HG02970 (cell line): ENCODE data around the gene MATN4.

ENCODE experiments used
- ATAC-seq: cut with Tn5 transposase; IDR thresholded peaks from one replicate; pipeline ENCODE4 v1.9.1; 2021; ENCODE audit warnings: mild to moderate bottlenecking, moderate library complexity, moderate number of reproducible peaks; ENCODE audit not compliant: unreplicated experiment, low FRiP score

Gene MATN4

DNA sequence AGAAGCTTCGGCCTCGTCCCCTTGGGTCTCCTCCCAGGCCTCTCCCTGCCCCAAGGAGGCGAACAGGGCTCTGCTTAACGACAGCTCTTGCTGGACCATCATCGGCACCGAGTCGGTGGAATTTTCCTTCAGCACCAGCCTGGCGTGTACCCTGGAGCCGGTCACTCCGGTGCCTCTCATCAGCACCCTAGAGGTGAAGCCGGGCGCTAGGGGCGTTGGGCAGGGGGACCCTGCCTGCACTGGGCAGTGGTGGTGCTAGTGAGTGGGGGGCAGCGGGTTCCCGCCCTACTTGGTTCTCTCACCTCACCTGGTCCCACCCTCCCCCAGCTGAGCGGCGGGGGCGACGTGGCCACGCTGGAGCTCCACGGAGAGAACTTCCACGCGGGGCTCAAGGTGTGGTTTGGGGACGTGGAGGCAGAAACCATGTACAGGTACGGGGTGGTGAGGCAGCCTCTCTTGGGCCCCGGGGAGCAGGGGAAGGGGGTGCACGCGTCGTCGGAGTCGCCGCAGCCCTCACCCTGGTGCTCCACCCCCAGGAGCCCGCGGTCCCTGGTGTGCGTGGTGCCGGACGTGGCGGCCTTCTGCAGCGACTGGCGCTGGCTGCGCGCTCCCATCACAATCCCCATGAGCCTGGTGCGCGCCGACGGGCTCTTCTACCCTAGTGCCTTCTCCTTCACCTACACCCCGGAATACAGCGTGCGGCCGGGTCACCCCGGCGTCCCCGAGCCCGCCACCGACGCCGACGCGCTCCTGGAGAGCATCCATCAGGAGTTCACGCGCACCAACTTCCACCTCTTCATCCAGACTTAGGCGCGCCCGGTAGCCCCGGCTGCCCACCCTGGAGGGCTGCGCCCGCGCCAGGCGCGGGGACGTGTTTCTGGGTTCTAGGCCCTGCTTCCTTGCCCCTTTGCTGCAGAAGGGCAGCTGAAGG, 8.3 kb upstream of the MATN4 start:
- ATAC-seq: no peak

DNA sequence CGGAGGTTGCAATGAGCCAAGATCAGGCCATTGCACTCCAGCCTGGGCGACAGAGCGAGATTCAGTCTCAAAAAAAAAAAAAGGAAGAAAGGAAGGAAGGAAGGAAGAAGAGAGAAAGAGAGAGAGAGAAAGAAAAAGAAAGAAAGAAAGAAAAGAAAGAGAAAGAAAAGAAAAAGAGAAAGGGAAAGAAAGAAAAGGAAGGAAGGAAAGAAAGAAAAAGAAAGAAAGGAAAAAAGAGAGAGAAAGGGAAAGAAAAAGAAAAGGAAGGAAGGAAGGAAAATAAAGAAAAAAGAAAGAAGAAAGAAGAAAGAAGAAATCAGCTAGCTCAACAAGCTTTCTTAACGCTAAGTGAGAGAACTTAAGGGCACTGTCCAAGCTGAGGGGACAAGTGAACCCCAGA, 7.6 kb upstream of the MATN4 start:
- no peak for ATAC-seq

DNA sequence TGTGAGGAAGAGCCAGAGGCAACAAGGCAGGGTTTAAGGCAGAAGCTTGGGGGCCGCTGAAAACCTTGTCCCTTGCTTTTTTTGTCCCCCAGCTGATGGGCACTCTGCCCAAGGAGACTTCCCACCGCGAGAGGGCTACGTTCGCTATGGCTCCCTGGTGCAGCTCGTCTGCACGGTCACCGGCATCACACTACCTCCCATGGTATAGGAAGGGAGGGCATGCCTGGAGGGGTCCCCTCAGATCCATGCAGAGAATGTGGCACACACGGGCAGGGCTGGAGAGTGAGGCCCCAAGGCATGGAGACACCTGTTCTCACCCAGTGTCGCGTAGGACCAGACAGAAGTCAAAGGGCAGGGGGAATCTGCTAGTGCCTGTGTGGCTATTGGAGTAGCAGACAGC, 5.8 kb upstream of the MATN4 start:
- no peak for ATAC-seq

DNA sequence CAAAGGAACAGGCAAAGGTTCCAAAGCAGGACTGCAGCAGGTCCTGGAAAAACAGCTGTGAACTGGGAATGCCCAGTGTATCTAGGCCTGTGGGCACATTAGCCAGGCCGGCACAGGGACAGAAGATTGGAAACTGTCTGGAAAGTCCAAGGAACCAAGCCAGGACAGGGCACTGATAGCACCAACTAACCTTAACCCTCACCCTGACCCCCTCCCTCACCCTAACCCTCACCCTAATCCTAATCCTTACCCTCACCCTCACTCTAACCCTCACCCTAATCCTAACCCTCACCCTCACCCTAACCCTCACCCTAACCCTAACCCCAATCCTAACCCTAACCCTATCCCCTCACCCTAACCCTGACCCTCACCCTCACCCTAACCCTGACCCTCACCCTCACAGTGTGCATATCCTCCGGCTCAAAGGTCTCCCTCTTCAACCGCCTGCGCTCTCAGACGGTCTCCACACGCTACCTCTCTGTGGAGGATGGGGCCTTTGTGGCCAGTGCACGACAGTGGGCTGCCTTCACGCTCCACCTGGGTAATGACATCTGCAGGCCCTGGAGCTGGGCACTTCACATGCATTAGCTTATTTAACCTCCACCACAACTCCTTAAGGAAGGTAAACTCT, 5.1 kb upstream of the MATN4 start:
- no peak for ATAC-seq

DNA sequence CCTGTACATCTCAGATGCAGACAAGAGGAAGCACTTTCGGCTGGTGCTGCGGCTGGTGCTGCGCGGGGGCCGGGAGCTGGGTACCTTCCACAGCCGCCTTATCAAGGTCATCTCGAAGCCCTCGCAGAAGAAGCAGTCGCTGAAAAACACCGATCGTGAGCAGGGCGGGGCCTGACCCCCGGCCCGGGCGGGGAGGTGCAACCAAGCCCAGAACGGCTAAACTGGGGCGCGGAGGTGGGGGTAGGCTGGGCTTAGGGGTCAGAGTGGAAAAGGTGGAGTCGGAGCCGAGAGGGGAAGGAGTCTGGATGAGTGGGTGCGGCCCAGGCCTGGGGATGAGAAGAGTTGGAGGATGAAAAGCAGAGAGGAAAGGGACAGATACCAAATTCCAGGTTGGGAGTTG, 4.1 kb upstream of the MATN4 start:
- ATAC-seq: no peak

DNA sequence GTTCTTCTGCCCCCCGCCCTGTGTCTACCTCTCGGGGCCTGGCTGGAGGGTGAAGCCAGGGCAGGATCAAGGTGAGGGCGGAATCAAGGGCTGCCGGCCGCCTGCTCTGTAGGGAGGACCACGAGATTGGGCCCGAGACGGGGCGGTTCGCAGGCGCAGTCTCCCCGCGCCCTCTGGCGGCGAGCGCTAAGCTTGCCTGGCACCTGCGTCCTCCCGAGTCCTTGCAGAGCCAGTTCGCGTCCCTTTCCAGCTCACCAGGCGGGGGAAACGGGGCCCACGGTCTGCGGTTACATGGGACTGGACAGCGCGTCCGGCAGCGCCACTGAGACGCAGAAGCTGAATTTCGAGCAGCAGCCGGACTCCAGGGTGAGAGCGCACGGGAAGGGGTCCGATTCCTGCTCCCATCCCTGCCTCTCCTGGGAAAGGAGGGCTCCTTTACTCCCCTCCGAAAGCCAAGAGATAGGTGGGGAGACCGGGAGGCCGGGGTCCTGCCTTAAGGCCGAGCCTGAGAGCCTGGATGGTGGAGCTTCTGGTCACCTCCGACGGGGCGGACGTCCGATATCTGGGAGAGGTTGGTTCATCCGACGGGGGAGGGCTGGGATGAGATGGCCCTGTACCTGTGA, 3.6 kb upstream of the MATN4 start:
- no peak for ATAC-seq

DNA sequence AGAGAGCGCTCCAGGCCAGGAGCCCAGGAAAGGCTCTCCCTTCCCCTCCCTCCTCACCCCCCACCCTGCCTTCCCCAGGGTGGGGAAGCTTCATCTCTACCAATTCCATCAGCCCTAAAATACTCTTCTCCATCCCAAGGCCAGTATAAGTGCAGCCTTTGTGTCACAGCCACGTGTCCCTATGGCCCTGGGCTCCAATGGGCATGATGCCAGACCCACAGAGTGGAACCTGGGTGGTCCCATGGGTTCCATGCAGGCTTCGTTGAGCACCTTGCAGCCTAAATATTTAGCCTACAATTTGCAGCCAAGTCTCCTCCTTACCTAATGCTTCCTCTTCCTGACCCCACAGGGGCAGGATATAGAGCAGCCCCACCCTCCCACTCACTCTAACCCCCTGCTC, 976 bp upstream of the MATN4 start:
- no peak for ATAC-seq

DNA sequence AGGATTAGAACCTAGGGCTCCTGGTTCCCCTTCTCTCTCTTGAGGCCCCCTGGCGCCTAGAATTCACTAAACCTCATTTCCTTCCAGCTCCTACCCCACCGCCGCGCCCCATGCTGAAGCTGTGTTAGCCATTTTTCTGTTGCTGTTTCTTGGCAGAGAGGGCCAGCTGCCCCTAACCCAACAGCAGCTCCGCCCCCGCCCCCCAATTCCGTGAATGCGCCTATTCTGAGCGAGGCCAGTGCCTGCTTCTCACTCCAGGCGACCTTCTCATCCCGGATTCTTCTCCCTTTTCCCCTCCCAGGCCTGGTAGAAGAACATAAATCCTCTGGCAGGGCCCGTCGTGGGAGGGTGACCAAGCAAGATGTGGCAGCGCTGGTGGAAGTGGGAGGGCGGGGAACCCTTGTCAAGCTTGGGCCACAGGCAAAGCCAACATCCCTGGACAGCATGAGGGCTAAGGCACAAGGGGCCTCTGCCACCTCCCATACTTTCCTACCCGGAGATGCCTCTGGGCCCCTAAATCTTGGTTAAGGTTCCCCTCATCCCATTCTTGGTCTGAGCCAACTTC, 941 bp downstream of the MATN4 start:
- no peak for ATAC-seq

DNA sequence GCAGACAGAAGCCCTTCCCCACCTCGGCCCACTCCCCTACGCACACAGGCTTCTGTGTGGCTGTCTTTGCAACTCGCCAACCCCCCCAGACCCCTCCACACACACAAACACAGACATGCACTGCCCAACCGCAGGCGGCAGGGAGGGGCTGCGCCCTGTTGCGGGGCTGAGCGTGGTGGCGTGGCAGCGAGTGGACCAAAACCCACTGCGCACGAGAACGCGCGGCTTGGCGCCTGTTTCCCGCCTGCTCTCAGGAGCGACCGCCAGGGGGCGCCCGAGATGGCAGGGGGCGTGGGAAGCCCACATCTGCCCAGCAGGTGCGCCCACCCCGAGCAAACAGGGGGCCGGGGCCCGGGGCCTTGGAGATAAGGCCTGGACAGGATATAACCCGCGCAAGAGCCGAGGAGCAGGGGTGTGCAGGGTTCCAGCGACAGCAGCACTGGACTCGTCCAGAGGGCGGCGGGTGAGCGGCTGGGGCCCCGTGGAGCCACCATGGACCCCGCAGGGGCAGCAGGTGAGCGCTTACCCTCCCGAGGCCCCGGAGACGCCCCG, 1.6 kb downstream of the MATN4 start, which contains the start of gene RBPJL:
TSS of gene RBPJL (plus strand) at position 410 of the 552 bp plus-strand sequence. CDS start at position 493, 83 bp downstream.
- ATAC-seq: no peak

DNA sequence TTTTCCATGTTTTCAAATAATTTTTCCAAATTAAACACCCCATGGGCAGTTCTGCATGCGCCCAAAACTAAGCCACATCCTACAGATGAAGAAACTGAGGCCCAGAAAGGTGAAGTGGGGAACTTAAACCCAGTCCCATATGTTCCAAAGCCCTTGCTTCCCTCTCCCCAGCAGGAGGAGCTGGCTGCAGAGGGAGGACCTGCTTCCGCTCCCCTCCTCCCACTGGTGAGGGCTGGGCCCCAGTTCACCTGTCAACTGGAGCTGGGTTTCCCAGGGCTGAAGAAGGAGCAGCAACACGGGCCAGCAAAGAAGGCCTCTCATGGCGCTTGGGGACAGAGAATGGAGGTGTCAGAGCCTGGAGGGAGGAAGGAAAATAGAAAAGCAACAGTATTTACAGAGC, 2.8 kb downstream of the MATN4 start:
- no peak for ATAC-seq

DNA sequence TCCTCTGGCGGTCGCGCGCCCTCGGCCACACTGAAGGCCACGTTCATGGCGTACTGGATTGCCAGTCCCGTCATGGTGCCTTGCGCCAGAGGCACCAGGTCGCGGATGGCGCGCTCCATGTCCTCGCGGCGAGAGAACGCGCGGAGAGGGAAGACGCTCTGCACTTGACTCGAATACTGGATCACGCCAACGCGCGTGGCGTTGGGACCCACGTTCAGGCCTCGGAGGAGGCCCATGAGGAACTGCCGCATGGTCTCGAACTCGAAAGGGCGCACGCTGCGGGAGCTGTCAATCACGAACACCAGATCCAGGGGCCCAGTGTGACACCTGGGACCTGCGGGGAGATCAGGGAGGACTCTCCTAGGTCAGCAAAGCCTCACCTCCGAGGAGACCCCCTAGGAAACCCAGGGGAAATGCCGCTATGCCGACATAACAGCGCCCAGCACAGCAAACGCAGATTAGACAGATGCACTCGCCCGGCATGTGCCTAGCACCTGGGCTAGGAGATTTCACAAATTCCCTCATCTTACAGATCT, 3.6 kb downstream of the MATN4 start:
- ATAC-seq: no peak

DNA sequence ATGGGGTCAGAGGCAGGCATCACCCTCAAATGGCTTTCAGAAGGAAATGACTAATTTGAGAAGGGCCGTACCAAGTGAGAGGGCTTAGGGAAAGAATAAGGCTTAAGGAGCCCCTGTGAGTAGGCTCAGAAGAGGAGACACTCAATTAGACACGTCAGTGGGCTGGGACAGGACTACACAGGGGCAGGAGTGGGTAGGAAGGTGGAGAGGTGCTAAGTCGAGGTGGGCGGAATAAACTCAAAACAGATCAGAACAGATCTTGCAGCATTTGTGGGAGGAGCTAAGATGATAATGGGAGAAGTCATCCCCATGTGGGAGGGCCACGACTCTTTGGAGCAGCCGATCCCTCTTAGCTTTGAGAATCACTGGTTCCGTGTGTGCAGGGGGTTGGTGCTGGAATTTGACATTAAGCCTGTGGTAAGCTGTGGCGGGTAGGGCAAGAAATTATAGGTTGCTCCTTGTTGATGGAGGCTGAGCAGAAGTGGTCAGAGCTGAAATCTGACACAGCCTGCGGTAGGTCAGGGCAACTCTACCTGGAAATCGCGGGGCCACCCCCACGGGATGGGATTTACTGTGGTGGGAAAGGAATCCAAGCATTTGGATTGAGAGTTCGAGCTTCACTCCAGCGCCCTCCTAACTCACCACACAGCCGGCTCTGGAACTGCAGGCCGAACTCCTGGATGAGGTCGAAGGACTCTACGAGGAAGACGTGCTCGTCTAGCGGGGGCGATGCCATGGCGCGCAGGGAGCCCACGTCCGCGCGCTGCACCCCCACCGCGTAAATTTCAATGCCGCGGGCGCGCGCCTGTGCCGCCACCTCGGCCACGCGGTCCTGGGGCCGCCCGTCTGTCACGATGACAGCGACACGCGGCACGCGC, 4.3 kb downstream of the MATN4 start:
- ATAC-seq: no peak

DNA sequence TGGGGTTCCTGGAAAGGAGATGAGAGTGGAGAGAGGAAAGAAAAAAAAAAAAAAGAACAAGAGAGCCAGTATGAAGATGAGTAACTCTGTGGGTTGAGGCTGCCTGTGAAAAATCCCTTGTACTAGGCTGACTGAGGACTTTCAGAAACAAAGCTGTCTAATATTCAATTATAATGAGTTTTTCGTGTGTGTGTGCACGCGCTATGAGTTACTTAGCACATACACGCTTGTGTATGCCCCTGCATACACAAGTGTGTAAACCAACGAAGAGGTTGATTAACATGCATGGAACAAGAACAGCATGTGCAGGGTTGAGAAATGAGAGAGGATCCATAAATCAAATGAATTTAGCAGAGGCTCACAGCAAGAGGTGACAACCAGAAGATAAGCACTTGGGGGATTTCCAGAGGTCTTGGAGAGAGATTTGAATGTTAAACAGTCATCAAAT, 6.3 kb downstream of the MATN4 start:
- no peak for ATAC-seq

DNA sequence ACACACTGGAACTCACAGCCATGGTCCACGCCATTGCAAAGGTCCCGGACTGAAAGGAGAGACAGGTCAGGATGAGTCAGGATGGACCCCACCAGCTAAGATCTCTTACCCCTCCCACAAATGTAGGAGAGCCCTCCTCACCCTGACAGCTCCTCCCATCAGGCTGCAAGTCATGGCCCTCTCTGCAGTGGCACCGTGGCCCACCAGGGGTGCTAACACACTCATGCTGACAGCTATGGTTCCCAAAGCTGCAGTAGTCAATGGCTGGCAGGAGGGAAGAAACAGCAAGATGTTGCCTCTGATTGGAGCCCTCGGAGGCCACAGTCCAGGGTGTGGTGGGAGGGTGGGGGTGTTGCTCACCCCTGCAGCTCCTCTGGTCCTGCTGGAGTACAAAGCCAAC, 7.1 kb downstream of the MATN4 start:
- no peak for ATAC-seq

DNA sequence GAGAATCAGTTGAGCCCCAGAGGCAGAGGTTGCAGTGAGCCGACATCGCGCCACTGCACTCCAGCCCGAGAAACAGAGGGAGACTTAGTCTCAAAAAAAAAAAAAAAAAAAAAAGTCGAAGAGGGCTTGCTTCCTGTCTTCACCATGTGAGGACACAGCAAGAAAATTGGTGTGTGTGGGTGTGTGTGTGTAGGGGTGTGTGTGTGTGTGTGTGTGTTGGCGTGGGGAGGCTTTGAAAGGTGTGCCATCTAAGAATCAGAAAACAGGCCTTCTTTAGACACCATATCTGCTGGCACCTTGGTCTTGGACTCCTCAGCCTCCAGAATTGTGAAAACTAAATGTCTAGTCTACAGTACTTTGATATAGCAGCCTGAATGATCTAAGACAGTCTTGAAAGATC, 8.3 kb downstream of the MATN4 start:
- ATAC-seq: no peak

DNA sequence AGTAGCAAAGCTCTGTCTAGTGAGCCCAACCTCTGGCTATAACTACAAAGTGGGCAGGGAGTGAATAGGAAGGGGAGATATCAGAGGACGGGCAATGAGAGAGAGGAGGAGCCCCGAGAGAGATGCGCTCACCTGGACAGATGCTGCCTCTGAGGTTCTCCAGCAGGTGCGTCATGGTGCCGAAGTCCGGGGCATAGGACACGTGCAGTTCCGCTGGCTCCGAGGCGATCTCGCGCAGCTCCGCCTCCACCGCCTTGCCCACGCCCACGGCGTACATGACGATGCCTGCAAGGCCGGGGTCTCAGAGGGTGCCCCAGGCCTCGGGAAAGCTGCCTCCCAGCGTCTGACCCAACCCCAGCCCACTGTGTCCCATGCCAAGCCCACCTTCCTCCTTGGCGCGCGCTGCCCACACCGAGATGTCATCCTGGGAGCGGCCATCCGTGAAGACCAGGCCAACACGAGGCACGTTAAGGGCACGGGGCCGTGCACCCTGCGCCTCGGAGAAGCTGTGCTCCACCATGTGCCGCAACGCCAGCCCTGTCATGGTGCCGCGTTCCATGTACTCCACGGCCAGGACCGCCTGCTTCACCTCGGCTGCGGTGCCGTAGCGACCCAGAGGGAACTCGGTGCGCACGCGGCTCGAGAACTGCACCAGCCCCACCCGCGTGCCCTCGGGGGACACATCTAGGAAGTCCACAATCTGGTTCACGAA, 10.2 kb downstream of the MATN4 start:
- ATAC-seq: no peak

DNA sequence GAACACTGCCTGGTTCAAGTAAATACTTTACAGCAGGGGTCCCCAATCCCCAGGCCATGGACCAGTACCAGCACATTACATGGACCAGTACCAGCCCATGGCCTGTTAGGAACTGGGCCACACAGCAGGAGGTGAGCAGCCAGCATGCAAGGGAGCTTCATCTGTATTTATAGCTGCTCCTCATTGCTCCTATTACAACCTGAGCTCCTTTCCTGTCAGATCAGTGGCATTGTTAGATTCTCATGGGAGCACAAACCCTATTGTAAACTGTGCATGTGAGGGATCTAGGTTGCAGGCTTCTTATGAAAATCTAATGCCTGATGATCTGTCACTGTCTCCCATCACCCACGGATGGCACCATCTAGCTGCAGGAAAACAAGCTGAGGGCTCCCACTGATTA, 13.4 kb downstream of the MATN4 start:
- ATAC-seq: no peak

DNA sequence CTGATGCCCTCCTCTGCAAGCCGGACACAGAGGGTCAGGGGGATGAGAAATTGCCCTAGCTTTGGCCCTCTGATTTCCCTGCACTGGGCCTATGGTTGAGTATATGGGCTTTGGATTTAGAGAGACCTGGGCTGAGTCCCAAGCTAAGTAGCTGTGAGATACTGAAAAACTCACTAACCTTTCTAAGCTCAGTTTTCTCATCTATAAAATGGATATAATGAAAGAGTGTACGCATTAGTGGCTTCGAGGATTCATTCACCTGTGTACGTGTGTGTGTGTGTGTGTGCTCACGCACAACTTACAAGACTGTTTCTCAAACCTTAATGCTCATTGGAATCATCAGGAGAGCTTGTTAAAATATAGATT, 14.1 kb downstream of the MATN4 start:
- ATAC-seq: no peak
